Inferior parietal cortex (tissue), 1 donor: Measurements from ENCODE around the gene GRIN2C.

Experiments
- DNase-seq: peaks from one replicate; pipeline ENCODE4 v3.0.0-alpha.2; 2016; ENCODE audit errors: extremely low spot score

GRIN2C gene

GRCh38 chr17:74822335-74822938 is 37.2 kb downstream of the GRIN2C start:
- no peak for DNase-seq

- DNase-seq, result no peak
Observed at GRCh38 chr17:74821655-74822334, 37.9 kb downstream of the GRIN2C start.

GRCh38 chr17:74819801-74820436 is 39.8 kb downstream of the GRIN2C start:
- no peak for DNase-seq

- DNase-seq, result no peak
Observed at GRCh38 chr17:74818291-74818938, 41.3 kb downstream of the GRIN2C start.

GRCh38 chr17:74816905-74817620 is 42.6 kb downstream of the GRIN2C start:
- no peak for DNase-seq

- no peak for DNase-seq
Observed at GRCh38 chr17:74815550-74816370, 43.9 kb downstream of the GRIN2C start.

- no peak for DNase-seq
Observed at GRCh38 chr17:74815067-74815466, 44.6 kb downstream of the GRIN2C start.

GRCh38 chr17:74814453-74814852 is 45.2 kb downstream of the GRIN2C start:
- DNase-seq, result no peak

GRCh38 chr17:74812109-74813009 is 47.3 kb downstream of the GRIN2C start:
- no peak for DNase-seq

GRCh38 chr17:74810699-74811485 is 48.8 kb downstream of the GRIN2C start:
- peak; percentile 38 for DNase-seq

GRCh38 chr17:74808714-74809430 is 50.8 kb downstream of the GRIN2C start:
- DNase-seq, result no peak

GRCh38 chr17:74807925-74808324 is 51.8 kb downstream of the GRIN2C start:
- DNase-seq, result no peak

GRCh38 chr17:74807441-74807840 is 52.2 kb downstream of the GRIN2C start:
- DNase-seq, result no peak

- no peak for DNase-seq
Observed at GRCh38 chr17:74806334-74806733, 53.4 kb downstream of the GRIN2C start.

GRCh38 chr17:74805591-74805991 is 54.1 kb downstream of the GRIN2C start:
- DNase-seq, result no peak

- DNase-seq, result no peak
Observed at GRCh38 chr17:74804683-74805082, 55.0 kb downstream of the GRIN2C start.

GRCh38 chr17:74803971-74804370 is 55.7 kb downstream of the GRIN2C start:
- DNase-seq, result no peak

GRCh38 chr17:74803388-74803930 is 56.2 kb downstream of the GRIN2C start:
- no peak for DNase-seq
